ENCODE results near the gene STK40.

Gene STK40

DNA sequence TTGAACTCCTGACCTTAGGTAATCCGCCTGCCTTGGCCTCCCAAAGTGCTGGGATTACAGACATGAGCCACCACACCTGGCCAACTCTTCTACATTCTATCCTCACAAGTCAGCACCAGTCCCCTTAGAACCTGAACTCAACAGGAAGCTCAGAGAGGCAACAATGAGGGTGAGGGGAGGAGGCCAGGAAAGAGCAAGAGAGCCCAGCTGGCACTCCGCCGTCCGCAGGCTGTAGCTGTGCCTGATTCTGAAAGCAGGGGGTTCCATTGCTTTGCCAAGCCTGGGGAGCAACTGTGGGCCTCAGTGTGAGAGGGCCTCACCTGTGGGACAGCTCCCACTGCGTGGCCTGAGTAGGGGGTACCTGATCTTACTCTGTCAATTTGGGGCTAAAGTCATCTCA, 18.7 kb downstream of the STK40 start:
- no peak for DNase-seq (ENCODE audit: low read depth)
- TF ChIP-seq, protein P1, sequence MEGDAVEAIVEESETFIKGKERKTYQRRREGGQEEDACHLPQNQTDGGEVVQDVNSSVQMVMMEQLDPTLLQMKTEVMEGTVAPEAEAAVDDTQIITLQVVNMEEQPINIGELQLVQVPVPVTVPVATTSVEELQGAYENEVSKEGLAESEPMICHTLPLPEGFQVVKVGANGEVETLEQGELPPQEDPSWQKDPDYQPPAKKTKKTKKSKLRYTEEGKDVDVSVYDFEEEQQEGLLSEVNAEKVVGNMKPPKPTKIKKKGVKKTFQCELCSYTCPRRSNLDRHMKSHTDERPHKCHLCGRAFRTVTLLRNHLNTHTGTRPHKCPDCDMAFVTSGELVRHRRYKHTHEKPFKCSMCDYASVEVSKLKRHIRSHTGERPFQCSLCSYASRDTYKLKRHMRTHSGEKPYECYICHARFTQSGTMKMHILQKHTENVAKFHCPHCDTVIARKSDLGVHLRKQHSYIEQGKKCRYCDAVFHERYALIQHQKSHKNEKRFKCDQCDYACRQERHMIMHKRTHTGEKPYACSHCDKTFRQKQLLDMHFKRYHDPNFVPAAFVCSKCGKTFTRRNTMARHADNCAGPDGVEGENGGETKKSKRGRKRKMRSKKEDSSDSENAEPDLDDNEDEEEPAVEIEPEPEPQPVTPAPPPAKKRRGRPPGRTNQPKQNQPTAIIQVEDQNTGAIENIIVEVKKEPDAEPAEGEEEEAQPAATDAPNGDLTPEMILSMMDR (IDR thresholded peaks at IDR 0.05; ENCODE audit: low read depth, low read length, missing control alignments) = no peak
- no peak overlapping the region for H3K4me3 ChIP-seq (ENCODE audit: low read depth, low read length)

DNA sequence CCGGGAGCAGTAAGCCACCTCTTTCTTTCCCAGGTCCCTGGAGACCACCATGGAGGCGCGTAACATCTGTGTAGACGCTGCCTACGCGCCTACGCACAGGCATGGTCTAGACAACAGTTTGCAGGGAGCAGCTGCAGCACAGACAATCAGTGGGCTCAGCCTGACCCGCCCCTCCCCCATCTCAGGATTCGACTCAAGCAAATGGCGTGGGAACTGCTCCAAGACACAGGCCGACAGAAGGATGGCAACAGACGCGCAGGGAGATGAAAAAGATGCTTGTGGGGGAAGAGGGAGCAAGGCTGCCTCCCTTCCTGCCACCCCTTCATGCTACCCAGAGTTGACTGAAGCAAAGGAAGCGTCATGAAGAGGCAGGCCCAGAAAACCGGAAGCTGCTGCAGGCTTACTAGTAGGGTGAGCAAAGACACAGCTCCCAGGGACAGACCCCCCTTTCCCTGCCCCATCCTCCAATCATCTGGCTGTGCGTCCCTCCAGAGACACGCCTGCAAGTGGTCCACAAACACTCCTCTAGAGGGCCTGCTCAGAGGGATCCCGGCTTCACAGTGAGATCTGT, 19.5 kb downstream of the STK40 start:
- DNase-seq (ENCODE audit: low read depth) = no peak
- TF ChIP-seq, protein P1 (IDR thresholded peaks at IDR 0.05; ENCODE audit: low read depth, low read length, missing control alignments) = no peak
- H3K4me3 ChIP-seq (ENCODE audit: low read depth, low read length) = no peak overlapping the region

DNA sequence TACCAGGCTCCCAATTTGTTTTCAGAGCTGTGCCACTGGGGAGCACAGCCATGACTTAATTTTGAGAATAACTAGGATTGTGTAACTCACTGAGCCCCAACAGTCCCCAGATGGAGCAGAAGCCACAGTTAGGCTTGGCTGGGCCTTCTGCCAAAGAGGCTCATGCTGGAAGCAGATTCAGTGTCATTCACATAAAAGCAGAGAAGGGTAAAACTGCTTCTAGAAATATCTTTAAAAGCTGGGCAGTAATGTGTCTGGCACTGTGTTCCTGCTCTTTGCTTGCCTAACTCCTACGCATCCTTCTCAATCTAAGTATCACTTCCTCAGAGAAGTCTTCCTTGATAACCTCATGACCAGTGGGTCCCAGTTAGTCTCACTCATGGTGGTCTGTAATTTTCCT, 20.3 kb downstream of the STK40 start:
- DNase-seq (ENCODE audit: low read depth) = no peak
- H3K4me3 ChIP-seq (ENCODE audit: low read depth, low read length) = no peak overlapping the region
- TF ChIP-seq, protein P1 (IDR thresholded peaks at IDR 0.05; ENCODE audit: low read depth, low read length, missing control alignments) = no peak

GRCh38 chr1:36359911-36360550, 25.7 kb downstream of the STK40 start:
- H3K4me3 ChIP-seq (ENCODE audit: low read depth, low read length) = no peak overlapping the region
- DNase-seq (ENCODE audit: low read depth) = no peak
- TF ChIP-seq, protein P1 (IDR thresholded peaks at IDR 0.05; ENCODE audit: low read depth, low read length, missing control alignments) = no peak

DNA sequence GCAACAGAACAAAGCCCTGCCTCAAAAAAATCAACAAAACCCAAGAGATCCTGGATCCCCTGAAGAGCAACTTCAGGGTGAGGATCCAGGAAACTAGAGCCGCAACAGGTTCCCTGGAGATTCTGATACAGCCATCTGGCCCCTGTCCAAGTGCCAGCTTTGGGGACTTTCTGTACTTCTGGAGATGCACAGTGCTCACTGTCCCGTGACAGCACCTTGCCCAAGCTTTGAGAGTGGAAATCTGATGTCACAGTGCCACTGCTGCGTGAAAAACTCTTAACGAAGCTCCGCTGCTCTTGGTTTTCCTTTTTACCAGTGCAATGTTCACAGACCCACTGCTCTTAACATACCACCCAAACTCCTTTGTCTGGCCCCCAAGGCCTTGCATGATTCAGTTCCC, 26.3 kb downstream of the STK40 start:
- TF ChIP-seq, protein P1 (IDR thresholded peaks at IDR 0.05; ENCODE audit: low read depth, low read length, missing control alignments) = no peak
- no peak overlapping the region for H3K4me3 ChIP-seq (ENCODE audit: low read depth, low read length)
- DNase-seq (ENCODE audit: low read depth) = no peak

- H3K4me3 ChIP-seq (ENCODE audit: low read depth, low read length) = no peak overlapping the region
- TF ChIP-seq, protein P1 (IDR thresholded peaks at IDR 0.05; ENCODE audit: low read depth, low read length, missing control alignments) = no peak
- no peak for DNase-seq (ENCODE audit: low read depth)
Observed at GRCh38 chr1:36358514-36359084, 27.1 kb downstream of the STK40 start.

DNA sequence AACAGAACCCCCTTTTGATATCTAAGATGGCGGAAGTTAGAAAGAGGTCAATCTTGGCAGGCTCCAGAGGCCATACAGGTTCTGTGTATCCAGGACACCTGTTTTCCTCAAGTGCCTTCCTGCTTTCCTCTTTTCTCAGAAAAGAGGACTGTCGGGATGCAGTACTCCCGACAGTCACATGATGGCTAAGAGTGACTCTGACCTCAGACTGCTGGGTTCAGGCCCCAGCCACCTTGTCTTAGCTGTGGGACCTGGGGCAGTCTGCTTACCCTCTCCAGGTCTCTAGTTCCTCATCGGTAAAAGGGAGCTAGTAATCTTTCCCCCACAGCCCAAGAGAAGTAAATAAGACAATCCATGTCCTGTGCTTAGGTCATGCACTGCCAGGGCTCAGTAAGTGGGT, 29.9 kb downstream of the STK40 start:
- no peak overlapping the region for H3K4me3 ChIP-seq (ENCODE audit: low read depth, low read length)
- TF ChIP-seq, protein P1 (IDR thresholded peaks at IDR 0.05; ENCODE audit: low read depth, low read length, missing control alignments) = no peak
- DNase-seq (ENCODE audit: low read depth) = no peak

Data from GM12864 (cell line).